Heart right ventricle (tissue), 16 donors: ENCODE results near the gene POU2F2. TPM values are rescaled to one million over a fixed set of nuclear protein-coding genes. Genes with fewer than 3 reads are reported as not detected.

Source experiments
- ATAC-seq, 8 donors: fragments of 200-7000 bp; cut with Tn5 transposase; one replicate each; pipeline ENCODE4 v1.9.1; 2020; ENCODE audit warnings: mild to moderate bottlenecking in 8 of 8, moderate library complexity in 8 of 8, moderate number of reproducible peaks in 1 of 8
- DNase-seq, 2 donors: peaks; one replicate each; pipeline ENCODE4 v3.0.0-alpha.2; 2020
- H3K27ac ChIP-seq, 10 donors: fragments of 200-600 bp; sonication (generic) in 2 of 10; one replicate each; pipeline versions ENCODE4 v1.5.0 to v1.8.0; 2020 to 2022; ENCODE audit warnings: mild to moderate bottlenecking in 3 of 10
- H3K27me3 ChIP-seq, 7 donors: fragments of 200-600 bp; one replicate each; pipeline ENCODE4 v1.8.0; 2021 to 2022; ENCODE audit warnings: mild to moderate bottlenecking in 2 of 7
- H3K36me3 ChIP-seq, 9 donors: fragments of 200-600 bp; sonication (generic) in 1 of 9; one replicate each; pipeline versions ENCODE4 v1.5.0 to v1.8.0; 2020 to 2022; ENCODE audit warnings: mild to moderate bottlenecking in 2 of 9
- H3K4me1 ChIP-seq, 9 donors: fragments of 200-600 bp; sonication (generic) in 1 of 9; one replicate each; pipeline versions ENCODE4 v1.5.0 to v1.8.0; 2020 to 2022; ENCODE audit warnings: mild to moderate bottlenecking in 4 of 9
- H3K4me3 ChIP-seq, 10 donors: fragments of 200-600 bp; sonication (generic) in 2 of 10; one replicate each; pipeline versions ENCODE4 v1.5.0 to v1.8.0; 2020 to 2022; ENCODE audit warnings: mild to moderate bottlenecking in 7 of 10, moderate library complexity in 2 of 10
- H3K9me3 ChIP-seq, 11 donors: fragments of 200-600 bp in 10 of 11; sonication (generic) in 2 of 11; one replicate each; pipeline versions ENCODE4 v1.5.0 to v1.8.0; 2013 to 2022; ENCODE audit warnings: mild to moderate bottlenecking in 2 of 11, control low read depth in 1 of 11, moderate library complexity in 1 of 11
- WGBS, 2 donors: extraction: QIAGEN DNeasy Blood & Tissue Kit; methylation state at CpG; one replicate each; pipeline ENCODE4 v1.1.7; 2013; ENCODE audit warnings: inconsistent platforms in 1 of 2; 5-methylcytosine and 5-hydroxymethylcytosine counted together
- intact Hi-C, 10 donors: fragments of 100-400 bp; cut with DNase I; formaldehyde crosslinking; loops; one replicate each; pipeline versions ENCODE4 v1.11.1 to v1.14.2; 2022
- polyA plus RNA-seq, 2 donors: library from polyadenylated mRNA; stranded (reverse); fragments of 200-250 nt; gene quantifications; one replicate each; pipeline ENCODE4 v1.2.3, GENCODE V29; 2013
- total RNA-seq, 10 donors: library from RNA; stranded (reverse); fragmentation: NEBNext Ultra II Directional in 3 of 10; extraction: Animal tissue kit (Norgen Biotek cat#: 25700) in 3 of 10; gene quantifications; one replicate each; pipeline versions ENCODE4 v1.2.1 to v1.2.4, GENCODE V29; 2021 to 2023
- TF ChIP-seq, protein P1 (sequence below), 9 donors: fragments of 200-600 bp; sonication (generic) in 2 of 9; IDR thresholded peaks; one replicate each; pipeline versions ENCODE4 v1.5.0 to v1.8.0; 2021 to 2022; ENCODE audit warnings: antibody characterized with exemption in 9 of 9, mild to moderate bottlenecking in 5 of 9, moderate library complexity in 1 of 9
- donor health status: Arrhythmogenic right ventricular cardiomyopathy.
- donor health status: ischemic (EF 13 %, LVEDD 7.1; RV severe dilation, severe dysfunction).
- donor health status: healthy with polysubstance abuse.
- donor health status: DM: no; HTN: yes; CAD: no.
- donor health status: DM: no; HTN: no; CAD: no.
- donor health status: ischemic (EF 25% LVEDD 6.9; RV normal size, moderate dysfunction).
- donor health status: ischemic (EF 25% LVEDD 5.7; RV mildly dilated, moderate dysfunction).
- donor health status: healthy.
- donor health status: DM: yes; HTN: yes; CAD: no.
- donor health status: Ischemic cardiomyopathy.
- donor health status: ischemic (EF 35%, LVEDD 5.7; RV mildly dilated, moderate dysfunction).
- donor health status: nonischemic (EF 11% LVEDD 7.7; RV severe dilation, severe dysfunction).
- donor health status: DM: yes; HTN: yes; CAD: no.
- donor health status: PGD.
- donor health status: ischemic (EF 29% LVEDD 5.4; RV normal size, mild dysfunction).
- donor health status: nonischemic (EF 23%, LVEDD 6.1; RV moderate dilation, normal function).

POU2F2 gene
- total and polyA plus RNA-seq, 12 donors = 0.28 to 3.8 (median 0.69) TPM

- no peaks in the 10 kb centered on the region for H3K4me1 ChIP-seq
- no peaks in the 10 kb centered on the region for H3K9me3 ChIP-seq
- H3K36me3 ChIP-seq = no peaks in the 10 kb centered on the region
- H3K27ac ChIP-seq = no peak overlapping the region
- ATAC-seq (no peak), DNase-seq (no peak)
- TF ChIP-seq, protein P1, sequence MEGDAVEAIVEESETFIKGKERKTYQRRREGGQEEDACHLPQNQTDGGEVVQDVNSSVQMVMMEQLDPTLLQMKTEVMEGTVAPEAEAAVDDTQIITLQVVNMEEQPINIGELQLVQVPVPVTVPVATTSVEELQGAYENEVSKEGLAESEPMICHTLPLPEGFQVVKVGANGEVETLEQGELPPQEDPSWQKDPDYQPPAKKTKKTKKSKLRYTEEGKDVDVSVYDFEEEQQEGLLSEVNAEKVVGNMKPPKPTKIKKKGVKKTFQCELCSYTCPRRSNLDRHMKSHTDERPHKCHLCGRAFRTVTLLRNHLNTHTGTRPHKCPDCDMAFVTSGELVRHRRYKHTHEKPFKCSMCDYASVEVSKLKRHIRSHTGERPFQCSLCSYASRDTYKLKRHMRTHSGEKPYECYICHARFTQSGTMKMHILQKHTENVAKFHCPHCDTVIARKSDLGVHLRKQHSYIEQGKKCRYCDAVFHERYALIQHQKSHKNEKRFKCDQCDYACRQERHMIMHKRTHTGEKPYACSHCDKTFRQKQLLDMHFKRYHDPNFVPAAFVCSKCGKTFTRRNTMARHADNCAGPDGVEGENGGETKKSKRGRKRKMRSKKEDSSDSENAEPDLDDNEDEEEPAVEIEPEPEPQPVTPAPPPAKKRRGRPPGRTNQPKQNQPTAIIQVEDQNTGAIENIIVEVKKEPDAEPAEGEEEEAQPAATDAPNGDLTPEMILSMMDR (IDR thresholded peaks at IDR 0.05) = no peak
- H3K27me3 ChIP-seq = peaks cover 12 to 72% (median 65%) of the 10 kb centered on the region in 7 donors
- intact Hi-C loops = no loop called here
- no peak overlapping the region for H3K4me3 ChIP-seq
- 76 to 79% methylated on average over 5 of the region's 5 CpGs for WGBS, 2 donors
Observed at GRCh38 chr19:42148266-42148665, 16.0 kb upstream of the POU2F2 start.

DNA sequence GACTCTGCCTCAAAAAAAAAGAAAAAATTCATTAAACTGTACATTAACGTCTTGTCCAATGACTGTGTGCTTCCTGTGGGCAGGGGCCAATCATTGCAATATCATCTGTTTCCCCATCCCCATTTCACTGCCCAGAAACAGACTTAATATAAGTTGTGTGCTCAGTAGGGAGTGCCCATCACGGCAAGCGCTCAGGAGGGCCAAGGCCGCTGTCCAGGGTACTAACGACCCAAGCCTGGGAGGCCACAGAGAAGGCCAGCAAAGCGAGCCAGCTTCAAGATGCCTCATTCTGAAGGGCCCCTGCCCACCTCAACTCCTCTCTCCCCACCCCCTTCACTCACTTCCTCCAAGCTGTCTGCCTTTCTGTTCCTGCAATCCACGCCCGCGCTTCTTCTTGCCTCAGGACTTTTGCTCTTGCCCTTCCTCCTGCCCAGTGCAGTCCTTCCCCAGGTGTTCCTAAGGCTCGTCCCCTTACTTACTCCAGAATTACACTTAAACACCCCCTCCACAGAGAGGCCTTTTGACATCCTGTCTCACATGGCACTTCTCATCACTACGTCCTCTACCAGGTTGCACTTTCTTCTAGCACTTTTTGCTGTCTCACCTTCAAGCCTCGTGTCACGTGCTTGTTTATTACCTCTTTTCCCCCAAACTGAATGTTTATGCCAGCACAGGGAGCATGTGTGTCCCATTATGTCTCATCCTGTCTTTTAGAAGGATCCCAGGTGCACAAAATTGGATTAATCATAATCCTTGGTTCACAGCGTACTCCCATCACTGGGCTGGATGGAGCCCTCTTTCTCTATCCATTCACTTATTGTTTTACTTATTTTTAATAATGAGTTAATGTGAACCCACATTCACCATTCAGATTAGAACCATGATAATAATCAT, 11.3 kb upstream of the POU2F2 start:
- Histone ChIP-seq H3K36me3 (no peaks in the 10 kb centered on the region), H3K27me3 (peaks cover 0 to 36% (median 22%) of the 10 kb centered on the region in 7 donors), H3K4me3 (no peak overlapping the region), H3K27ac (no peak overlapping the region), H3K9me3 (no peaks in the 10 kb centered on the region), H3K4me1 (no peaks in the 10 kb centered on the region)
- WGBS, 2 donors = 41 to 44% methylated on average over 14 of the region's 14 CpGs
- no peak for ATAC-seq
- TF ChIP-seq, protein P1 (IDR thresholded peaks at IDR 0.05) = no peak
- intact Hi-C loops = no loop called here
- DNase-seq = no peak

DNA sequence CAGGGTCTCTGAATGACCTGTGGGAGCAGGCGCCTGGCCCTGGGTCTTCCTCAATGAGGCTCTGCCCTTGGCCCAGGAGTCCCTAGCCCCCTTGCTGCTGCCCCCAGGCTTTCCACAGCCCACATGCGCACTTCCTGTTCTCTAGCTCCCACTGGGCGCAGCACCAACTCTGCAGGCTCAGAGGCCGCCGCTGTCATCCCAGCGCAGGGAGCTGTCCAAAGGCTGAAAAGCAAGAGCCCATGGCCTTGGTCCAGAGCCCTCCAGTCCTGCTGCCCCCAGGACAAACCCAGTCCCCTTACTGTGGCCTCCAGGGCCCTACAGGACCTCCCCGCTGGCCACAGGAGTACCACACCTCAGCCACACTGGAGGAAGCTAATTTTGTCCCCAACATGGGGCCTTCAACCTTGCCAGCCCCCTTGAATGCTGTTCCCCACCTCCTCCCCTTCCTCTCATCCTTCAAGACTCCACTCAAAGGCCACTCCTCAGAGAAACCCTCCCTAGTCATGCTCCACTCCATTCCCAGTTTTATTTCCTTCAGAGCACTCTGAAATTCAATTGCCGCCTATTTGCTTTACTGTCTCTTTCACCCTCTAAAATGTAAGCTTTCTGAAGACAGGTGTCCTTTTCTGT, 8.0 kb upstream of the POU2F2 start:
- H3K4me3 ChIP-seq = no peak overlapping the region
- intact Hi-C loops = no loop called here
- WGBS, 2 donors = 7 to 12% methylated on average over 8 of the region's 8 CpGs
- H3K27me3 ChIP-seq = peaks cover 0 to 37% (median 22%) of the 10 kb centered on the region in 7 donors
- H3K4me1 ChIP-seq = no peaks in the 10 kb centered on the region
- TF ChIP-seq, protein P1 (IDR thresholded peaks at IDR 0.05) = no peak
- DNase-seq = peak; percentile 59 to 72
- no peak overlapping the region for H3K27ac ChIP-seq
- H3K9me3 ChIP-seq = no peaks in the 10 kb centered on the region
- no peaks in the 10 kb centered on the region for H3K36me3 ChIP-seq
- ATAC-seq = peak; percentile 69 to 90 (median 82)

- intact Hi-C loops = loop anchor here in 9 of 10 donors (2.0 to 10.0 kb wide), 7 partner anchors 43 to 190 kb away; partner anchors contain the start of genes MEGF8 (in 5 of the 9) and TMEM145 (in 1 of the 9)
- H3K36me3 ChIP-seq = no peaks in the 10 kb centered on the region
- H3K9me3 ChIP-seq = no peaks in the 10 kb centered on the region
- H3K4me3 ChIP-seq = no peak overlapping the region
- WGBS, 2 donors = 80 to 81% methylated on average over 26 of the region's 26 CpGs
- ATAC-seq = no peak
- DNase-seq = no peak
- H3K27me3 ChIP-seq = peaks cover 0 to 70% (median 48%) of the 10 kb centered on the region in 7 donors
- no peak overlapping the region for H3K27ac ChIP-seq
- TF ChIP-seq, protein P1 (IDR thresholded peaks at IDR 0.05) = no peak
- H3K4me1 ChIP-seq = peaks cover 0 to 29% (median 14%) of the 10 kb centered on the region in 9 donors
Observed at GRCh38 chr19:42134535-42135070, 2.4 kb upstream of the POU2F2 start.
